SK-N-MC (cell line): Measurements from ENCODE around the gene HIF1A.

Experiments used
- EZH2 ChIP-seq: fragments of 200-600 bp; sonication (generic); IDR thresholded peaks from one replicate; pipeline ENCODE4 v1.6.1; 2017; ENCODE audit warnings: antibody characterized with exemption
- FOXP2 ChIP-seq: optimal IDR thresholded peaks from 2 replicates; pipeline ENCODE3; 2011; ENCODE audit warnings: mild to moderate bottlenecking, moderate library complexity; ENCODE audit not compliant: insufficient read depth; ENCODE audit errors: extremely low read length, control extremely low read depth
- POLR2AphosphoS5 ChIP-seq: IDR thresholded peaks from 2 replicates; pipeline ENCODE4 v1.6.1; 2012; ENCODE audit warnings: mild to moderate bottlenecking, low read depth, low read length, borderline replicate concordance

DNA sequence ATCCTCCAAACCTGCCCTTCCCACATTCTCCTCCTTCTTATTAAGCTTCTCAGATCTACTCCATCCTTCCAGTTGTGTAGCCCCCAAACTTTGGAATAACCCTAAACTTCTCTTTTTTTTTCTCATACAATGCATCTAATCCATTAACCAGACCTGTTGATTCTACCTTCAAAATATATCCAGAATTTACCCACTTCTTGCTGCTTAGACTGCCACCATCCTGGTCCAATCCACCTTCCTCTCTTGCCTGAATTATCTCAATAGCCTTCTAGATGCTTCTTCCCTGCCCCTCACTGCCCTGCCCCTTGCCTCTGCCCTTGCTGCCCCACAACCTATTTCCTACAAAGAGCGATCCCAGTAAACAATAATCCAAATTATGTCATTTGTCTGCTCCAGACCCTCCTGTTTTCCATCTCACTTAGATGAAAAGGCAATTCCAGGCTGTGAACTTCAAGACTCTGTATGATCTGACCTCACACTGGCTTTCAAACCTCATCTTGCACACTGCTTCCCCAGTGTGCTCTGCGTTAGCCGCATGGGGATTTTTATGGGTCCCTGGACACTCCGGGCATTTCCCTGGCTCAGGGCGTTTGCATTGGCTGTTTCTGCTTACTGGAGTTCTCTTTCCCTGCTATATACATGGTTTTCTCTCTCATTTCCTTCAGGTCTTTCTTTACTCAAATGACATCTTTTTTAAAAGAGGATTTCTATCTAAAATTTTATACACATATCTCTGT, 42.6 kb upstream of the HIF1A start:
- no peak for TF ChIP-seq POLR2AphosphoS5
- no peak for TF ChIP-seq EZH2
- TF ChIP-seq FOXP2, result no peak
